Germinal center (tissue), 1 donor: ENCODE measurements around the gene PALD1.
"Not testable (repeated sequence)": the region's sequence is repeated elsewhere in the genome, so short reads cannot be mapped to it uniquely, and the experiment has no call there.

ENCODE experiments used
- DNase-seq: peaks from one replicate; pipeline ENCODE4 v3.0.0; 2012; ENCODE audit warnings: mixed read lengths, low spot score

Gene PALD1

GRCh38 chr10:70571636-70572439 lies 93.3 kb downstream of the PALD1 start:
- no peak for DNase-seq

GRCh38 chr10:70573599-70574506 lies 95.3 kb downstream of the PALD1 start:
- no peak for DNase-seq

- no peak for DNase-seq
Observed at GRCh38 chr10:70575486-70575873, 96.9 kb downstream of the PALD1 start.

- DNase-seq, result no peak
Observed at GRCh38 chr10:70575874-70576802, 97.6 kb downstream of the PALD1 start.

GRCh38 chr10:70576803-70577517 lies 98.4 kb downstream of the PALD1 start:
- DNase-seq, result no peak

GRCh38 chr10:70578371-70578947 lies 99.9 kb downstream of the PALD1 start:
- DNase-seq, result peak; percentile 23

- DNase-seq, result no peak
Observed at GRCh38 chr10:70579234-70580002, 100.9 kb downstream of the PALD1 start.

- not testable (repeated sequence) for DNase-seq
Observed at GRCh38 chr10:70581176-70581575, 102.6 kb downstream of the PALD1 start.

GRCh38 chr10:70582793-70583668 lies 104.5 kb downstream of the PALD1 start:
- no peak for DNase-seq

- no peak for DNase-seq
Observed at GRCh38 chr10:70583669-70584037, 105.1 kb downstream of the PALD1 start.

- DNase-seq, result no peak
Observed at GRCh38 chr10:70584366-70584765, 105.8 kb downstream of the PALD1 start.

- DNase-seq, result no peak
Observed at GRCh38 chr10:70584909-70585544, 106.5 kb downstream of the PALD1 start.

GRCh38 chr10:70585578-70586169 lies 107.1 kb downstream of the PALD1 start:
- no peak for DNase-seq

GRCh38 chr10:70586348-70586930 lies 107.9 kb downstream of the PALD1 start:
- DNase-seq, result no peak

- DNase-seq, result no peak
Observed at GRCh38 chr10:70587045-70587658, 108.6 kb downstream of the PALD1 start.

- DNase-seq, result no peak
Observed at GRCh38 chr10:70588255-70588654, 109.7 kb downstream of the PALD1 start.

- DNase-seq, result no peak
Observed at GRCh38 chr10:70588859-70589570, 110.4 kb downstream of the PALD1 start.
